HG02763 (cell line): ENCODE data around the gene ZNF423.

Experiments
- ATAC-seq: cut with Tn5 transposase; IDR thresholded peaks from one replicate; pipeline ENCODE4 v1.9.1; 2021; ENCODE audit warnings: mild to moderate bottlenecking, moderate library complexity; ENCODE audit not compliant: unreplicated experiment

Gene ZNF423

GRCh38 chr16:49755716-49756505, 100.0 kb downstream of the ZNF423 start:
- no peak for ATAC-seq

GRCh38 chr16:49755313-49755620, 100.6 kb downstream of the ZNF423 start:
- ATAC-seq, result no peak

- ATAC-seq, result no peak
Measured at GRCh38 chr16:49754495-49755312, 101.2 kb downstream of the ZNF423 start.

- ATAC-seq, result no peak
Measured at GRCh38 chr16:49750341-49751000, 105.4 kb downstream of the ZNF423 start.

GRCh38 chr16:49749816-49750215, 106.1 kb downstream of the ZNF423 start:
- no peak for ATAC-seq

GRCh38 chr16:49748322-49748721, 107.6 kb downstream of the ZNF423 start:
- ATAC-seq, result no peak

GRCh38 chr16:49747654-49748053, 108.3 kb downstream of the ZNF423 start:
- ATAC-seq, result no peak

- ATAC-seq, result no peak
Measured at GRCh38 chr16:49746545-49746944, 109.4 kb downstream of the ZNF423 start.

- no peak for ATAC-seq
Measured at GRCh38 chr16:49745311-49745747, 110.6 kb downstream of the ZNF423 start.

- no peak for ATAC-seq
Measured at GRCh38 chr16:49744244-49745220, 111.4 kb downstream of the ZNF423 start.

GRCh38 chr16:49743658-49744057, 112.3 kb downstream of the ZNF423 start:
- ATAC-seq, result no peak

- no peak for ATAC-seq
Measured at GRCh38 chr16:49743203-49743464, 112.8 kb downstream of the ZNF423 start.

GRCh38 chr16:49742428-49743202, 113.3 kb downstream of the ZNF423 start:
- no peak for ATAC-seq

GRCh38 chr16:49740256-49740655, 115.7 kb downstream of the ZNF423 start:
- no peak for ATAC-seq

GRCh38 chr16:49739381-49739780, 116.5 kb downstream of the ZNF423 start:
- no peak for ATAC-seq

- no peak for ATAC-seq
Measured at GRCh38 chr16:49738832-49739231, 117.1 kb downstream of the ZNF423 start.

GRCh38 chr16:49738001-49738400, 117.9 kb downstream of the ZNF423 start:
- no peak for ATAC-seq

GRCh38 chr16:49737541-49737940, 118.4 kb downstream of the ZNF423 start:
- ATAC-seq, result no peak

GRCh38 chr16:49734331-49734730, 121.6 kb downstream of the ZNF423 start:
- ATAC-seq, result no peak
